GM12891 (cell line): ENCODE data around the gene ZDHHC19.

Experiments
- POLR2AphosphoS5 ChIP-seq: IDR thresholded peaks from 2 replicates; pipeline ENCODE4 v1.6.1; 2011; ENCODE audit warnings: low read depth, low read length, control low read depth
- POU2F2 ChIP-seq: IDR thresholded peaks from 2 replicates; pipeline ENCODE4 v1.6.1; 2011; ENCODE audit warnings: low read depth, mild to moderate bottlenecking, control low read depth, low read length, moderate library complexity

DNA sequence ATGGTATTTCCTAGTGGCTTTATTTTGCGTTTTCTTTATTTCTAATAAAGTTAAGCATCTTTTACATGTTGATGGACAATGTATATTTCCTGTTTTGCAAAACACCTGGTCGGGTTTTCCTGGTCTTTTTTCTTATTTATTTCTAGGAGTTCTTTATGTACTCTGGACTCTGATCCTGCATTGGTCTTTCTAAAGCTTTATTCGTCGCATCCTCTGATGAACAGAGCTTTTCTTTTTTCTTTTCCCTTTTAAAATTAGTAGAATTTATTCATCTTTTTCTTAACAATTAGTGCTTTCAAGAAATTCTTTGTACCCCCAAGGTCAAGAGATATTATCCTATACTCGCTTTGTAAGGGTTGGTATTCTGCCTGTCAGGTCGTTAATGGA lies 32.2 kb downstream of the ZDHHC19 start:
- no peak for TF ChIP-seq POLR2AphosphoS5
- TF ChIP-seq POU2F2 = no peak
